ENCODE measurements around the gene CCDC184.

- TF ChIP-seq CTCF (IDR thresholded peaks at IDR 0.05) (peak; percentile 75), EZH2 (IDR thresholded peaks at IDR 0.05; ENCODE audit: borderline replicate concordance, insufficient read depth, low read depth, low read length, poor library complexity, severe bottlenecking) (no peak)
Measured at GRCh38 chr12:48197549-48197970, 14.1 kb downstream of the CCDC184 start.
